HL-60 (cell line): ENCODE measurements around the gene JDP2.

Experiments used
- DNase-seq, 2 experiments: peaks; one replicate each; pipeline ENCODE4 v3.0.0-alpha.2; 2010 to 2020; ENCODE audit warnings: low read depth in 1 of 2, low spot score in 1 of 2
- H3K27ac ChIP-seq: fragments of 250-450 bp; sonication (Bioruptor Pico); replicated peaks from 2 replicates; pipeline ENCODE4 v1.5.1; 2020; ENCODE audit warnings: mild to moderate bottlenecking, moderate library complexity
- H3K27me3 ChIP-seq: fragments of 250-450 bp; sonication (Bioruptor Pico); 2 replicates; pipeline ENCODE4 v1.5.1; 2021; ENCODE audit warnings: mild to moderate bottlenecking, moderate library complexity; ENCODE audit not compliant: insufficient read depth, poor library complexity, severe bottlenecking
- H3K4me3 ChIP-seq: replicated peaks from 2 replicates; pipeline ENCODE4 v1.5.1; 2011; ENCODE audit warnings: mild to moderate bottlenecking, control low read depth, low read length; ENCODE audit not compliant: insufficient read depth
- GABPA ChIP-seq: IDR thresholded peaks from 2 replicates; pipeline ENCODE4 v1.6.1; 2012; ENCODE audit warnings: low read depth
- POLR2AphosphoS5 ChIP-seq: IDR thresholded peaks from 2 replicates; pipeline ENCODE4 v1.6.1; 2012; ENCODE audit warnings: low read depth
- SPI1 ChIP-seq: IDR thresholded peaks from 2 replicates; pipeline ENCODE4 v1.6.1; 2012; ENCODE audit warnings: low read depth, mild to moderate bottlenecking, borderline replicate concordance
- TF ChIP-seq, protein P1 (sequence below): IDR thresholded peaks from 2 replicates; pipeline ENCODE4 v1.6.1; 2012; ENCODE audit warnings: low read depth; ENCODE audit not compliant: insufficient replicate concordance
- TF ChIP-seq, protein P2 (sequence below): IDR thresholded peaks from one replicate; pipeline ENCODE4 v1.5.1; 2011; ENCODE audit warnings: low read length, control low read depth, inconsistent platforms; ENCODE audit not compliant: insufficient read depth

Gene JDP2

DNA sequence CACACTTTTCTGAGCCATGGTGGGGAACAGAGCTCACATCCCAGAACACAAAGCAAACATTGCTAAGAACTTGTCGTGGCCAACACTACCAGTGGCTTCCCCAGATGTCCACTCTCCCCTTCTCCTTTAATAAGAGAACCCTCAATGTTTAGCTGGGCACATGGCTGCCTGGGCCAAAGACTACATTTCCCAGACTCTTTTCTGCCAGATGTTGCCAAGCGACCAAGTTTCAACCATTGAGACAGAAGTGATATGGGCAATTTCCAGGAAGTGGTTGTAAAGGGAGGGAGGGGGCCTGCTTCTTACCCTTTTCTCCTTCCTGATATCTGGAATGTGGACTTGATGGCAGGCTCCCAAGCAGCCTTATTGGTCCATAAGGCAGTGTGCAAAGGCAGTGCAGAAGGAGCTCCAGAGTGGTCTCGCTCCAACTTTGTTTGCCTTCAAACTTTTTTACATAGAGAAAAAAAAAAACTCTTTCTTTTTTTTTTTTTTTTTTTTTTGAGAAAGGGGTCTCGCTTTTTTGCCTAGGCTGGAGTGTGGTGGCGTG, 24.9 kb upstream of the JDP2 start:
- Histone ChIP-seq H3K27ac (no peak overlapping the region), H3K4me3 (no peak overlapping the region), H3K27me3 (no peaks in the 10 kb centered on the region)
- peak in 1 of 2 experiments; percentile 25 for DNase-seq
- TF ChIP-seq GABPA (no peak), SPI1 (no peak), POLR2AphosphoS5 (no peak)
- TF ChIP-seq, protein P1, sequence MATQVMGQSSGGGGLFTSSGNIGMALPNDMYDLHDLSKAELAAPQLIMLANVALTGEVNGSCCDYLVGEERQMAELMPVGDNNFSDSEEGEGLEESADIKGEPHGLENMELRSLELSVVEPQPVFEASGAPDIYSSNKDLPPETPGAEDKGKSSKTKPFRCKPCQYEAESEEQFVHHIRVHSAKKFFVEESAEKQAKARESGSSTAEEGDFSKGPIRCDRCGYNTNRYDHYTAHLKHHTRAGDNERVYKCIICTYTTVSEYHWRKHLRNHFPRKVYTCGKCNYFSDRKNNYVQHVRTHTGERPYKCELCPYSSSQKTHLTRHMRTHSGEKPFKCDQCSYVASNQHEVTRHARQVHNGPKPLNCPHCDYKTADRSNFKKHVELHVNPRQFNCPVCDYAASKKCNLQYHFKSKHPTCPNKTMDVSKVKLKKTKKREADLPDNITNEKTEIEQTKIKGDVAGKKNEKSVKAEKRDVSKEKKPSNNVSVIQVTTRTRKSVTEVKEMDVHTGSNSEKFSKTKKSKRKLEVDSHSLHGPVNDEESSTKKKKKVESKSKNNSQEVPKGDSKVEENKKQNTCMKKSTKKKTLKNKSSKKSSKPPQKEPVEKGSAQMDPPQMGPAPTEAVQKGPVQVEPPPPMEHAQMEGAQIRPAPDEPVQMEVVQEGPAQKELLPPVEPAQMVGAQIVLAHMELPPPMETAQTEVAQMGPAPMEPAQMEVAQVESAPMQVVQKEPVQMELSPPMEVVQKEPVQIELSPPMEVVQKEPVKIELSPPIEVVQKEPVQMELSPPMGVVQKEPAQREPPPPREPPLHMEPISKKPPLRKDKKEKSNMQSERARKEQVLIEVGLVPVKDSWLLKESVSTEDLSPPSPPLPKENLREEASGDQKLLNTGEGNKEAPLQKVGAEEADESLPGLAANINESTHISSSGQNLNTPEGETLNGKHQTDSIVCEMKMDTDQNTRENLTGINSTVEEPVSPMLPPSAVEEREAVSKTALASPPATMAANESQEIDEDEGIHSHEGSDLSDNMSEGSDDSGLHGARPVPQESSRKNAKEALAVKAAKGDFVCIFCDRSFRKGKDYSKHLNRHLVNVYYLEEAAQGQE, result no peak
- TF ChIP-seq, protein P2, sequence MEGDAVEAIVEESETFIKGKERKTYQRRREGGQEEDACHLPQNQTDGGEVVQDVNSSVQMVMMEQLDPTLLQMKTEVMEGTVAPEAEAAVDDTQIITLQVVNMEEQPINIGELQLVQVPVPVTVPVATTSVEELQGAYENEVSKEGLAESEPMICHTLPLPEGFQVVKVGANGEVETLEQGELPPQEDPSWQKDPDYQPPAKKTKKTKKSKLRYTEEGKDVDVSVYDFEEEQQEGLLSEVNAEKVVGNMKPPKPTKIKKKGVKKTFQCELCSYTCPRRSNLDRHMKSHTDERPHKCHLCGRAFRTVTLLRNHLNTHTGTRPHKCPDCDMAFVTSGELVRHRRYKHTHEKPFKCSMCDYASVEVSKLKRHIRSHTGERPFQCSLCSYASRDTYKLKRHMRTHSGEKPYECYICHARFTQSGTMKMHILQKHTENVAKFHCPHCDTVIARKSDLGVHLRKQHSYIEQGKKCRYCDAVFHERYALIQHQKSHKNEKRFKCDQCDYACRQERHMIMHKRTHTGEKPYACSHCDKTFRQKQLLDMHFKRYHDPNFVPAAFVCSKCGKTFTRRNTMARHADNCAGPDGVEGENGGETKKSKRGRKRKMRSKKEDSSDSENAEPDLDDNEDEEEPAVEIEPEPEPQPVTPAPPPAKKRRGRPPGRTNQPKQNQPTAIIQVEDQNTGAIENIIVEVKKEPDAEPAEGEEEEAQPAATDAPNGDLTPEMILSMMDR, result no peak

DNA sequence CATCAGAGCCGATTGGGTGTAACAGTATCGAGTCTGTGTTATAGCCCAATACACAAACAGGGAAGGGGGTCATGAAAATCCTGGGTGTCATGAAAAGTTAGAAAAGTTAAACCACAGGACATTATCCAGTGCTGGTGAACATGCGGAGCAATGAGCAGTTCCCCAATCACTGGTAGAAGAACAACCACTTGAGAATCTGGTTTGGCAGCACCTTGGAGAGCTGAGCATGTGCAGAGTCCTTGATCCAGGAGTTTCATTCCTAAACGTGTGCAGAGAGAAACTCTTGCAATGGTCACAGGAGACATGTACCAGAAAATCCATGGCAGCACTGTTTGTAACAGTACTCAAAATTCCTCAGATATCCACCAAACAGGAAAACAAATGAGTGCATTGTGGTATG, 23.0 kb upstream of the JDP2 start:
- Histone ChIP-seq H3K27me3 (no peaks in the 10 kb centered on the region), H3K4me3 (no peak overlapping the region), H3K27ac (no peak overlapping the region)
- DNase-seq, result no peak
- TF ChIP-seq POLR2AphosphoS5 (no peak), SPI1 (no peak)

DNA sequence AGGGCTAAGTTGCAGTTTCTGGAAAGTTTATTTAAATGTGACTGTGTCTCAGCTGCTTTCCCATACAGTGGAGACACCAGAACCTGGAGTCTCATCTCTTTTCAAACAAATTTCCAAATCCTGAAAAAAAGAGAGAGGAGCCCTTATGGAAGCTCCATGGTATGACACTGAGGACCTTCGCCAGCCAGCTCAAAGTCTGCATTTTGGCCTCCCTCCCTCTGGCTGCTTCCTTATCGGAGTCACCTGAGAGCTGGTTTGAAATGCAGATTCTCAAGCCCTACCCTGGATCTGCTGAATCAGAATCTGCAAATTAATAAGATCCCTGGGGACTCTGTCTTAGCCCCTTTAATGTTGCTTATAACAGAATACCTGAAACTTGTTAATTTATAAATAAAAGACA, 21.7 kb upstream of the JDP2 start:
- H3K4me3 ChIP-seq, result no peak overlapping the region
- TF ChIP-seq, protein P1, result no peak
- TF ChIP-seq POLR2AphosphoS5 (no peak), SPI1 (no peak), GABPA (no peak)
- TF ChIP-seq, protein P2, result no peak
- no peak for DNase-seq
- no peak overlapping the region for H3K27ac ChIP-seq
- H3K27me3 ChIP-seq, result no peaks in the 10 kb centered on the region

DNA sequence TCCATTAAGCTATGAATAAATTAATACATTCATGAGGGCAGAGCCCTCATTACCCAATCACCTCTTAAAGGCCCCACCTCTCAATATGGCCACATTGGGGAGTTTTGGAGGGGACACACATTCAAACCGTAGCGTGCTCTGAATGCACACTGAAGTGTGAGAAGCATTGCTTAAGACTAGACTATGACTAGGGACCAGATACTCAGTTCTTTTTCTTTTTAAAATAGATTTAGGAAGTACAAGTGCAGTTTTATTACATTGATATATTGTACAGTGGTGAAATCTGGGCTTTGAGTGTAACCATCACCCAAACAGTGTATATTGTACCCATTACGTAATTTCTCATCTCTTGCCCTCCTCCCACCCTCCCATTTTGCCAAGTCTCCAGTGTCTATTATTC, 21.0 kb upstream of the JDP2 start:
- H3K4me3 ChIP-seq, result no peak overlapping the region
- no peak overlapping the region for H3K27ac ChIP-seq
- no peaks in the 10 kb centered on the region for H3K27me3 ChIP-seq
- TF ChIP-seq, protein P1, result no peak
- no peak for TF ChIP-seq GABPA
- TF ChIP-seq, protein P2, result no peak
- TF ChIP-seq POLR2AphosphoS5, result no peak
- no peak for TF ChIP-seq SPI1
- no peak for DNase-seq
